ENCODE measurements around the gene NSUN5. TPM values are rescaled to one million over a fixed set of nuclear protein-coding genes. Genes with fewer than 3 reads are reported as not detected.

NSUN5 gene
- total RNA-seq, 1 experiment from 2014 or later, result 62.2 TPM

DNA sequence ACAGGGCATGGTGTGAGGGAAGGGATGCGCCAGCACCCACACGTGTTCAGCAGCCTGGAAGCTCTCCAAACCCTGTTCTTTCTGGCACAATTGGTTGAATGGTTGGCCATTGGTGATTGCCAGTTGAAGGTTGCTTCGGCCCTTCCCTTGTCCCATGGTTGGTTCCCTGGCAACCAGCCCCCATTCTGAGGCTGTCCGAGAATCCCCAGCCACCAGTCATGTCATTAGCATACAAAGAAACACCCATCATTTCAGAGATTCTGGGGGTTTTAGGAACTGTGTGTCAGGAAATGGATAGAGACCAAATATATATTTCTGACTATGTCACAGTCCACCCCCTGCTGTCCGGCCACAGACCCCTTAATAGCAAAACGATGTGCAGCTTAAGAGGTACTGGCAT is 41.1 kb upstream of the NSUN5 start (continued):
- TF ChIP-seq, protein P1, sequence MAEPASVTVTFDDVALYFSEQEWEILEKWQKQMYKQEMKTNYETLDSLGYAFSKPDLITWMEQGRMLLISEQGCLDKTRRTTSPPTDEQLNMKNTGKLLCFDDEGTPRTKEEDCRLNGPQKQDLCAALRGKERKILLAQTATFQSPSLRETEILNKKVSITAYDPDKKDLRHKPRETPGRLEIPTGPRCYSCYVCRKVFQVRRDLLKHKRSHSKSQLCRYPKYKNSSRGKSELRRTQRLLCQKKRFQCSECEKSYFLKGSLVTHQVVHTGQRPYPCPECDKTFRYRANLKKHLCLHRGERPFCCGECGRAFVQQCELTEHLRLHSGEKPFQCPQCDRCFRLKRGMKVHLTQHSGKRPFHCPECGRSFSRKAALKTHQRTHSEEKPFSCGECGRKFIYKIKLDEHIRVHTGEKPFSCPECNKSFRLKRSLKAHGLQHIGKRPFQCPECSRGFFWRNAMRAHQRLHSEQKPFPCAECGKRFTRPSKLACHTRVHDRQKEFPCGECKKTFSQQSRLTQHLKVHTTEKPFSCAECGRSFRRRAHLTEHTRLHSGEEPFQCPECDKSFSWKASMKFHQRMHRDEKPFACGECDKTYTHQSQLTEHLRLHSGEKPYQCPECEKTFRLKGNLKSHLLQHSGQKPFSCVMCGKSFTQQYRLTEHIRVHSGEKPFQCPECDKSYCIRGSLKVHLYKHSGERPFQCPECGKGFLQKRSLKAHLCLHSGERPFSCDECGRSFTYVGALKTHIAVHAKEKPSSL (CRISPR knock-in tag; conservative IDR thresholded peaks at IDR 0.05), result no peak
- TF ChIP-seq, protein P2, sequence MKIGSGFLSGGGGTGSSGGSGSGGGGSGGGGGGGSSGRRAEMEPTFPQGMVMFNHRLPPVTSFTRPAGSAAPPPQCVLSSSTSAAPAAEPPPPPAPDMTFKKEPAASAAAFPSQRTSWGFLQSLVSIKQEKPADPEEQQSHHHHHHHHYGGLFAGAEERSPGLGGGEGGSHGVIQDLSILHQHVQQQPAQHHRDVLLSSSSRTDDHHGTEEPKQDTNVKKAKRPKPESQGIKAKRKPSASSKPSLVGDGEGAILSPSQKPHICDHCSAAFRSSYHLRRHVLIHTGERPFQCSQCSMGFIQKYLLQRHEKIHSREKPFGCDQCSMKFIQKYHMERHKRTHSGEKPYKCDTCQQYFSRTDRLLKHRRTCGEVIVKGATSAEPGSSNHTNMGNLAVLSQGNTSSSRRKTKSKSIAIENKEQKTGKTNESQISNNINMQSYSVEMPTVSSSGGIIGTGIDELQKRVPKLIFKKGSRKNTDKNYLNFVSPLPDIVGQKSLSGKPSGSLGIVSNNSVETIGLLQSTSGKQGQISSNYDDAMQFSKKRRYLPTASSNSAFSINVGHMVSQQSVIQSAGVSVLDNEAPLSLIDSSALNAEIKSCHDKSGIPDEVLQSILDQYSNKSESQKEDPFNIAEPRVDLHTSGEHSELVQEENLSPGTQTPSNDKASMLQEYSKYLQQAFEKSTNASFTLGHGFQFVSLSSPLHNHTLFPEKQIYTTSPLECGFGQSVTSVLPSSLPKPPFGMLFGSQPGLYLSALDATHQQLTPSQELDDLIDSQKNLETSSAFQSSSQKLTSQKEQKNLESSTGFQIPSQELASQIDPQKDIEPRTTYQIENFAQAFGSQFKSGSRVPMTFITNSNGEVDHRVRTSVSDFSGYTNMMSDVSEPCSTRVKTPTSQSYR (CRISPR knock-in tag; IDR thresholded peaks at IDR 0.05), result no peak
- TF ChIP-seq FOXK1 (CRISPR knock-in tag; IDR thresholded peaks at IDR 0.05), result no peak
- TF ChIP-seq, protein P3, sequence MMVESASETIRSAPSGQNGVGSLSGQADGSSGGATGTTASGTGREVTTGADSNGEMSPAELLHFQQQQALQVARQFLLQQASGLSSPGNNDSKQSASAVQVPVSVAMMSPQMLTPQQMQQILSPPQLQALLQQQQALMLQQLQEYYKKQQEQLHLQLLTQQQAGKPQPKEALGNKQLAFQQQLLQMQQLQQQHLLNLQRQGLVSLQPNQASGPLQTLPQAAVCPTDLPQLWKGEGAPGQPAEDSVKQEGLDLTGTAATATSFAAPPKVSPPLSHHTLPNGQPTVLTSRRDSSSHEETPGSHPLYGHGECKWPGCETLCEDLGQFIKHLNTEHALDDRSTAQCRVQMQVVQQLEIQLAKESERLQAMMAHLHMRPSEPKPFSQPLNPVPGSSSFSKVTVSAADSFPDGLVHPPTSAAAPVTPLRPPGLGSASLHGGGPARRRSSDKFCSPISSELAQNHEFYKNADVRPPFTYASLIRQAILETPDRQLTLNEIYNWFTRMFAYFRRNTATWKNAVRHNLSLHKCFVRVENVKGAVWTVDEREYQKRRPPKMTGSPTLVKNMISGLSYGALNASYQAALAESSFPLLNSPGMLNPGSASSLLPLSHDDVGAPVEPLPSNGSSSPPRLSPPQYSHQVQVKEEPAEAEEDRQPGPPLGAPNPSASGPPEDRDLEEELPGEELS (CRISPR knock-in tag; IDR thresholded peaks at IDR 0.05), result no peak

DNA sequence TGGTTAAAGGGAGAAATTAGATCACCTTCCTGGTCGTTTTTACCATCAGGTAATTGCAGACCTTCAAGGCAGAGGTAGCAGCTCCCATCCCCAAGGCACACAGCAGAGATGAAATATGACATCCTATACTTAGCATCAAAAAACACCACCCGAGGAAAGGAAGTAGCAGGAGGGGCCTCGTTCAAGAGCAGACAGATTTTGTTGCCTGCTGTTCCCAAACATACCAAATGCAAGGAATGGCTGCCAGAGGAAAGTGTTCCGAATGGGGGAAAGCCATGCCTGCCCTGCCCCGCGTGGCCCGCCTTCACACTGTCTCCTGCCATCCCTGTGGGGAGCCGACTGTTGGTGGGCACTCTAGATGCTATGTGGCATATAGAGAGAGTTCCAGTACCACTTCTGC is 37.3 kb upstream of the NSUN5 start:
- Mint-ChIP-seq H3K27me3 (ENCODE audit: low read depth) (no peaks in the 10 kb centered on the region; the same call in 1 of the 2 replicates), H3K36me3 (no peaks in the 10 kb centered on the region), H3K4me3 (no peak overlapping the region), H3K9me3 (no peaks in the 10 kb centered on the region), H3K27ac (no peak overlapping the region), H3K4me1 (peaks cover 38% of the 10 kb centered on the region)
- no peak for DNase-seq (ENCODE audit: low spot score)
- no peak for ATAC-seq
- TF ChIP-seq, protein P4, sequence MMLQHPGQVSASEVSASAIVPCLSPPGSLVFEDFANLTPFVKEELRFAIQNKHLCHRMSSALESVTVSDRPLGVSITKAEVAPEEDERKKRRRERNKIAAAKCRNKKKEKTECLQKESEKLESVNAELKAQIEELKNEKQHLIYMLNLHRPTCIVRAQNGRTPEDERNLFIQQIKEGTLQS (CRISPR knock-in tag; conservative IDR thresholded peaks at IDR 0.05), result no peak
- TF ChIP-seq SP1 (CRISPR knock-in tag; conservative IDR thresholded peaks at IDR 0.05), result no peak
- POLR2A ChIA-PET, result no interaction called here
- CTCF ChIA-PET, result interaction anchor here (1.1 kb wide), 1 partner anchor 22 kb away, joined by 5 read pairs; no protein-coding TSS in a partner anchor

DNA sequence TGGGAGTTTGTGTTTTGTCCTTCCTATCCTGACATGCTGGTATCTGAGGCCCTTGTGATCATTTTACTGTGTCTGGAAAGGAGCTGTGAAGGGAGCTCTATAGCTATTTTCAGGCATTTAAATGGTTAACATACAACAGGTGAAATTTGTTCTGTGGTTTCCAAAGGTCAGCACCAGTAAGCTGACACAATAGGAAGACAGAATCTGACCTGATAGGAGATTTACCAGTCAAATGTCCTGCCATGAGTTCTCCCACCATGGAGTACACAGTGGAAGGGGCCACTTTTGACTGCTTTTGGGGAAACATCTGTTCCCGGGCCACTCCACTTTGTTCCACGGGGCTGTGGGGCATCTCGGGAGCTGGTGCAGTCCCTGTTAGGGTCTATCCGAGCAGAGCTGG is 36.9 kb upstream of the NSUN5 start:
- Mint-ChIP-seq H3K27me3 (ENCODE audit: low read depth) (no peaks in the 10 kb centered on the region; the same call in 1 of the 2 replicates), H3K4me1 (peaks cover 40% of the 10 kb centered on the region), H3K36me3 (no peaks in the 10 kb centered on the region), H3K4me3 (no peak overlapping the region), H3K9me3 (no peaks in the 10 kb centered on the region), H3K27ac (no peak overlapping the region)
- DNase-seq (ENCODE audit: low spot score), result no peak
- no peak for ATAC-seq
- ChIA-PET CTCF (interaction anchor here (1.1 kb wide), 1 partner anchor 21 kb away, joined by 5 read pairs; no protein-coding TSS in a partner anchor), POLR2A (no interaction called here)
- TF ChIP-seq, protein P5, sequence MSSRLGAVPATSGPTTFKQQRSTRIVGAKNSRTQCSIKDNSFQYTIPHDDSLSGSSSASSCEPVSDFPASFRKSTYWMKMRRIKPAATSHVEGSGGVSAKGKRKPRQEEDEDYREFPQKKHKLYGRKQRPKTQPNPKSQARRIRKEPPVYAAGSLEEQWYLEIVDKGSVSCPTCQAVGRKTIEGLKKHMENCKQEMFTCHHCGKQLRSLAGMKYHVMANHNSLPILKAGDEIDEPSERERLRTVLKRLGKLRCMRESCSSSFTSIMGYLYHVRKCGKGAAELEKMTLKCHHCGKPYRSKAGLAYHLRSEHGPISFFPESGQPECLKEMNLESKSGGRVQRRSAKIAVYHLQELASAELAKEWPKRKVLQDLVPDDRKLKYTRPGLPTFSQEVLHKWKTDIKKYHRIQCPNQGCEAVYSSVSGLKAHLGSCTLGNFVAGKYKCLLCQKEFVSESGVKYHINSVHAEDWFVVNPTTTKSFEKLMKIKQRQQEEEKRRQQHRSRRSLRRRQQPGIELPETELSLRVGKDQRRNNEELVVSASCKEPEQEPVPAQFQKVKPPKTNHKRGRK (CRISPR knock-in tag; IDR thresholded peaks at IDR 0.05; ENCODE audit: borderline replicate concordance), result no peak
- TF ChIP-seq ATF1 (CRISPR knock-in tag; IDR thresholded peaks at IDR 0.05) (no peak), HMGA2 (CRISPR knock-in tag; IDR thresholded peaks at IDR 0.05) (no peak), ZNF416 (CRISPR knock-in tag; IDR thresholded peaks at IDR 0.05) (no peak), GRHL2 (CRISPR knock-in tag; IDR thresholded peaks at IDR 0.05; ENCODE audit: insufficient replicate concordance, severe bottlenecking) (no peak)
- TF ChIP-seq, protein P6, sequence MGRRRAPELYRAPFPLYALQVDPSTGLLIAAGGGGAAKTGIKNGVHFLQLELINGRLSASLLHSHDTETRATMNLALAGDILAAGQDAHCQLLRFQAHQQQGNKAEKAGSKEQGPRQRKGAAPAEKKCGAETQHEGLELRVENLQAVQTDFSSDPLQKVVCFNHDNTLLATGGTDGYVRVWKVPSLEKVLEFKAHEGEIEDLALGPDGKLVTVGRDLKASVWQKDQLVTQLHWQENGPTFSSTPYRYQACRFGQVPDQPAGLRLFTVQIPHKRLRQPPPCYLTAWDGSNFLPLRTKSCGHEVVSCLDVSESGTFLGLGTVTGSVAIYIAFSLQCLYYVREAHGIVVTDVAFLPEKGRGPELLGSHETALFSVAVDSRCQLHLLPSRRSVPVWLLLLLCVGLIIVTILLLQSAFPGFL (CRISPR knock-in tag; IDR thresholded peaks at IDR 0.05; ENCODE audit: borderline replicate concordance), result no peak
- TF ChIP-seq, protein P7, sequence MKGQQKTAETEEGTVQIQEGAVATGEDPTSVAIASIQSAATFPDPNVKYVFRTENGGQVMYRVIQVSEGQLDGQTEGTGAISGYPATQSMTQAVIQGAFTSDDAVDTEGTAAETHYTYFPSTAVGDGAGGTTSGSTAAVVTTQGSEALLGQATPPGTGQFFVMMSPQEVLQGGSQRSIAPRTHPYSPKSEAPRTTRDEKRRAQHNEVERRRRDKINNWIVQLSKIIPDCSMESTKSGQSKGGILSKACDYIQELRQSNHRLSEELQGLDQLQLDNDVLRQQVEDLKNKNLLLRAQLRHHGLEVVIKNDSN (CRISPR knock-in tag; IDR thresholded peaks at IDR 0.05), result no peak
- TF ChIP-seq, protein P8, sequence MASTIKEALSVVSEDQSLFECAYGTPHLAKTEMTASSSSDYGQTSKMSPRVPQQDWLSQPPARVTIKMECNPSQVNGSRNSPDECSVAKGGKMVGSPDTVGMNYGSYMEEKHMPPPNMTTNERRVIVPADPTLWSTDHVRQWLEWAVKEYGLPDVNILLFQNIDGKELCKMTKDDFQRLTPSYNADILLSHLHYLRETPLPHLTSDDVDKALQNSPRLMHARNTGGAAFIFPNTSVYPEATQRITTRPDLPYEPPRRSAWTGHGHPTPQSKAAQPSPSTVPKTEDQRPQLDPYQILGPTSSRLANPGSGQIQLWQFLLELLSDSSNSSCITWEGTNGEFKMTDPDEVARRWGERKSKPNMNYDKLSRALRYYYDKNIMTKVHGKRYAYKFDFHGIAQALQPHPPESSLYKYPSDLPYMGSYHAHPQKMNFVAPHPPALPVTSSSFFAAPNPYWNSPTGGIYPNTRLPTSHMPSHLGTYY (CRISPR knock-in tag; IDR thresholded peaks at IDR 0.05), result no peak
- TF ChIP-seq, protein P9, sequence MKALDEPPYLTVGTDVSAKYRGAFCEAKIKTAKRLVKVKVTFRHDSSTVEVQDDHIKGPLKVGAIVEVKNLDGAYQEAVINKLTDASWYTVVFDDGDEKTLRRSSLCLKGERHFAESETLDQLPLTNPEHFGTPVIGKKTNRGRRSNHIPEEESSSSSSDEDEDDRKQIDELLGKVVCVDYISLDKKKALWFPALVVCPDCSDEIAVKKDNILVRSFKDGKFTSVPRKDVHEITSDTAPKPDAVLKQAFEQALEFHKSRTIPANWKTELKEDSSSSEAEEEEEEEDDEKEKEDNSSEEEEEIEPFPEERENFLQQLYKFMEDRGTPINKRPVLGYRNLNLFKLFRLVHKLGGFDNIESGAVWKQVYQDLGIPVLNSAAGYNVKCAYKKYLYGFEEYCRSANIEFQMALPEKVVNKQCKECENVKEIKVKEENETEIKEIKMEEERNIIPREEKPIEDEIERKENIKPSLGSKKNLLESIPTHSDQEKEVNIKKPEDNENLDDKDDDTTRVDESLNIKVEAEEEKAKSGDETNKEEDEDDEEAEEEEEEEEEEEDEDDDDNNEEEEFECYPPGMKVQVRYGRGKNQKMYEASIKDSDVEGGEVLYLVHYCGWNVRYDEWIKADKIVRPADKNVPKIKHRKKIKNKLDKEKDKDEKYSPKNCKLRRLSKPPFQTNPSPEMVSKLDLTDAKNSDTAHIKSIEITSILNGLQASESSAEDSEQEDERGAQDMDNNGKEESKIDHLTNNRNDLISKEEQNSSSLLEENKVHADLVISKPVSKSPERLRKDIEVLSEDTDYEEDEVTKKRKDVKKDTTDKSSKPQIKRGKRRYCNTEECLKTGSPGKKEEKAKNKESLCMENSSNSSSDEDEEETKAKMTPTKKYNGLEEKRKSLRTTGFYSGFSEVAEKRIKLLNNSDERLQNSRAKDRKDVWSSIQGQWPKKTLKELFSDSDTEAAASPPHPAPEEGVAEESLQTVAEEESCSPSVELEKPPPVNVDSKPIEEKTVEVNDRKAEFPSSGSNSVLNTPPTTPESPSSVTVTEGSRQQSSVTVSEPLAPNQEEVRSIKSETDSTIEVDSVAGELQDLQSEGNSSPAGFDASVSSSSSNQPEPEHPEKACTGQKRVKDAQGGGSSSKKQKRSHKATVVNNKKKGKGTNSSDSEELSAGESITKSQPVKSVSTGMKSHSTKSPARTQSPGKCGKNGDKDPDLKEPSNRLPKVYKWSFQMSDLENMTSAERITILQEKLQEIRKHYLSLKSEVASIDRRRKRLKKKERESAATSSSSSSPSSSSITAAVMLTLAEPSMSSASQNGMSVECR (CRISPR knock-in tag; IDR thresholded peaks at IDR 0.05; ENCODE audit: borderline replicate concordance), result no peak
